DMS 273 (cell line): ENCODE measurements around the gene OMP.
A peak's percentile ranks its signal among the peaks of the same experiment; 100 is the strongest.

Experiments
- DNase-seq: peaks from one replicate; lab custom pipeline; 2025; ENCODE audit not compliant: unreplicated experiment; lab: John Stamatoyannopoulos, UW

OMP gene

GRCh38 chr11:77068457-77069335, 33.9 kb upstream of the OMP start:
- no peak for DNase-seq

GRCh38 chr11:77069336-77069968, 33.2 kb upstream of the OMP start:
- DNase-seq, result no peak

GRCh38 chr11:77069969-77070582, 32.6 kb upstream of the OMP start:
- no peak for DNase-seq

- no peak for DNase-seq
Observed at GRCh38 chr11:77071077-77071476, 31.6 kb upstream of the OMP start.

GRCh38 chr11:77071671-77072605, 30.7 kb upstream of the OMP start:
- DNase-seq, result no peak

- no peak for DNase-seq
Observed at GRCh38 chr11:77072851-77073327, 29.8 kb upstream of the OMP start.

- peak; percentile 76 for DNase-seq
Observed at GRCh38 chr11:77073328-77074001, 29.2 kb upstream of the OMP start.

- DNase-seq, result peak; percentile 40
Observed at GRCh38 chr11:77074205-77074604, 28.4 kb upstream of the OMP start.

- DNase-seq, result no peak
Observed at GRCh38 chr11:77074626-77075221, 27.9 kb upstream of the OMP start.

- DNase-seq, result no peak
Observed at GRCh38 chr11:77075425-77075905, 27.2 kb upstream of the OMP start.

GRCh38 chr11:77079666-77080065, 23.0 kb upstream of the OMP start:
- no peak for DNase-seq

GRCh38 chr11:77080643-77081210, 21.9 kb upstream of the OMP start:
- no peak for DNase-seq

- no peak for DNase-seq
Observed at GRCh38 chr11:77081381-77081851, 21.2 kb upstream of the OMP start.

GRCh38 chr11:77081976-77082836, 20.4 kb upstream of the OMP start:
- DNase-seq, result no peak

GRCh38 chr11:77082838-77083565, 19.6 kb upstream of the OMP start:
- DNase-seq, result no peak

- DNase-seq, result no peak
Observed at GRCh38 chr11:77083566-77084245, 18.9 kb upstream of the OMP start.

- DNase-seq, result no peak
Observed at GRCh38 chr11:77084581-77085191, 18.0 kb upstream of the OMP start.
